Fibroblast of villous mesenchyme (primary cell): ENCODE data around the gene MSH2. TPM values are rescaled to one million over a fixed set of nuclear protein-coding genes. Genes with fewer than 3 reads are reported as not detected.

ENCODE experiments used
- DNase-seq: peaks from one replicate; pipeline ENCODE4 v3.0.0-alpha.2; 2010; ENCODE audit warnings: low read depth
- H3K4me3 ChIP-seq: 2 replicates; pipeline ENCODE4 v1.5.1; 2011; ENCODE audit warnings: low read depth, mild to moderate bottlenecking, low read length
- small RNA-seq: library from RNA; depleted of rRNA; stranded (forward); fragments of <200 nt; gene quantifications from one replicate; pipeline ENCODE3, GENCODE V24; 2012
- total RNA-seq: library from RNA; depleted of rRNA; stranded (reverse); fragments of >200 nt; gene quantifications from 2 replicates; pipeline ENCODE4 v1.2.3, GENCODE V29; 2012
- TF ChIP-seq, protein P1 (sequence below): IDR thresholded peaks from 2 replicates; pipeline ENCODE4 v1.5.1; 2012; ENCODE audit warnings: low read depth, mild to moderate bottlenecking, low read length; ENCODE audit not compliant: insufficient read depth

The MSH2 gene
- total RNA-seq, 1 donor = 22.9 TPM

DNA sequence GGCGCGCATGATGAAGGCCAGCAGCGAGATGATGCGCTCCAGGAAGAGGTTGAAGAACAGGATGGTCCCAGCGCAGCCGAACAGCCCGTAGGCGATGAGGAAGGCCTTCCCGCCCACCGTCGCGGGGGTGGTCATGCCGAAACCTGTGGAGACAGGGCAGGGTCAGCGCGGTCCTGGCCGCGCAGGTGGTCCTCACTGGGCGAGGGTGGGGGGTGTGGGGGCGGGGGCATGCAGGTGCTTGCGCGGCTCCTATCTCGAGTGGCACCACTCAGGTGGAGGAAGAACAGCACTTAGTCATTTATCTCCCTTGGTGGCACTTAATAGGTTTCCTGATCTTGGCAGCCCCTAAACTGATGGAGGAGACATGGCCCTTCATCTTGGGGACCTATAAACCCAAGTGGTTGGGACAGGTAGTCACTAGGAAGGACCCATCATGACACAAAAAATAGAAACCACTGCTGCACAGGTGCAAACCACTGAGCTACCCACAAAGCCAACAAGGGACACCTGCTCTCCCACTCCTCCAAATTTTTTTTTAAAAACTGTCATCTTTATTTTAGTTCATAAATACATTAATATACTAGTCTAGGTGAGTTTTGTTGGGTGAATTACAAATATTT is 118.8 kb downstream of the MSH2 start:
- no peak overlapping the region for H3K4me3 ChIP-seq
- TF ChIP-seq, protein P1, sequence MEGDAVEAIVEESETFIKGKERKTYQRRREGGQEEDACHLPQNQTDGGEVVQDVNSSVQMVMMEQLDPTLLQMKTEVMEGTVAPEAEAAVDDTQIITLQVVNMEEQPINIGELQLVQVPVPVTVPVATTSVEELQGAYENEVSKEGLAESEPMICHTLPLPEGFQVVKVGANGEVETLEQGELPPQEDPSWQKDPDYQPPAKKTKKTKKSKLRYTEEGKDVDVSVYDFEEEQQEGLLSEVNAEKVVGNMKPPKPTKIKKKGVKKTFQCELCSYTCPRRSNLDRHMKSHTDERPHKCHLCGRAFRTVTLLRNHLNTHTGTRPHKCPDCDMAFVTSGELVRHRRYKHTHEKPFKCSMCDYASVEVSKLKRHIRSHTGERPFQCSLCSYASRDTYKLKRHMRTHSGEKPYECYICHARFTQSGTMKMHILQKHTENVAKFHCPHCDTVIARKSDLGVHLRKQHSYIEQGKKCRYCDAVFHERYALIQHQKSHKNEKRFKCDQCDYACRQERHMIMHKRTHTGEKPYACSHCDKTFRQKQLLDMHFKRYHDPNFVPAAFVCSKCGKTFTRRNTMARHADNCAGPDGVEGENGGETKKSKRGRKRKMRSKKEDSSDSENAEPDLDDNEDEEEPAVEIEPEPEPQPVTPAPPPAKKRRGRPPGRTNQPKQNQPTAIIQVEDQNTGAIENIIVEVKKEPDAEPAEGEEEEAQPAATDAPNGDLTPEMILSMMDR = no peak
- DNase-seq = no peak

DNA sequence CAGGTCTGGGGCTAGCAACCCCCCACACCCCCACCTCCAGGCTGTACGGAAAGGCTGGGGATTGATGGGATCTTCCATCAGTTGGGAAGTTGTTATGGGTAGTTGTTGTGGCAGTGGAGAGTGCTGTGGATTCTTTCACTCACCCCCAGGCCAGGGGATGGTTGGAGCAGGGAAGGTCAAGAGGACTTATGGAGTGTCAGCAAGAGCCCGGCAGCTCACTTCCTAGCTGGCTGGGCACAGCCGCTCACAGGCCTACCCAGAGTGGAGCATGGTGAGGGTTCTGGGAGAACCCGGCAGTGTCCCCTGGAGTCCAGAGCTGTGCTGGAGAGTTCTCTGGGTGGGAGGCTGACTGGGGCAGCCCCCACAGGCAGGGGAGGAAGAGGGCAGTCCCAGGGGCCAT is 122.2 kb downstream of the MSH2 start:
- no peak overlapping the region for H3K4me3 ChIP-seq
- TF ChIP-seq, protein P1 = no peak
- no peak for DNase-seq

DNA sequence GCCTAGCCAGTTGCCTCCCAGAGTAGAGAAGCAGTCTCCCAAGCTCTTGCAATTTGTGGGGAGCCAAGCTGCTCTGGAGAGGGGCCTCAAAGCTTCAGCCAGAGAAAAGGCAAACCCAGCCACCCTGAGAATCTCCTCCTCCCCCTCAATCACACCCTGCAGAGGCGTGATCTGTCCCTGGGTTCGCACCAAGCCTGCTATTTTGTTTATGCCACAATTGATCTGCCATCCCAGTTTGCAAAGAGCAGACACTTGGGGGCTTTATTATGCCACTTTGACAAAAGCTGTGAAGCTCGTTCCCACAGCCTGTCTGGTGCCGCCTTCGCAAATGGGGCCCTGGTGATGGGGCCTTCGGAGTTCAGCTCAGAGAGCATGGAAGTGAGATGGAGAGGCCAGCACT is 125.5 kb downstream of the MSH2 start:
- DNase-seq = no peak
- no peak overlapping the region for H3K4me3 ChIP-seq
- TF ChIP-seq, protein P1 = no peak

DNA sequence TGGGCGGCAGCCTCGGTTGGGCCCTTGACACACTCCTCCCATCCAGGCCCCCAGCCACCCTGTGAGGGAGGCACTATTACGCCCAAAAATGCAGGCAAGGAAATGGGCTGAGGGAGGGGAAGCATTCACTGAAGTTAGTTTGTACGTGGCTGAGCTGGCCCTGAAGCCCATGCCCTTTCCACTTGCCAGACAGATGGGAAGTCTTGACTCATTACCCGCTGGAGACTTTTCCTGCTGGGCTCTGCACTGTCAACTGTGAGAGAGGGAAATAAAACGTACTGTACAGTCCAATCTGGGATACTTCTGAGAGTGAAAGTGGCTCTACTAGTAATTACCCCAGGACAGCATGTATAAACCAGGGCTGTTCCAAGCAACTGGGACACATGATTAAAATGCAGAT is 125.9 kb downstream of the MSH2 start:
- no peak overlapping the region for H3K4me3 ChIP-seq
- TF ChIP-seq, protein P1 = no peak
- DNase-seq = no peak

DNA sequence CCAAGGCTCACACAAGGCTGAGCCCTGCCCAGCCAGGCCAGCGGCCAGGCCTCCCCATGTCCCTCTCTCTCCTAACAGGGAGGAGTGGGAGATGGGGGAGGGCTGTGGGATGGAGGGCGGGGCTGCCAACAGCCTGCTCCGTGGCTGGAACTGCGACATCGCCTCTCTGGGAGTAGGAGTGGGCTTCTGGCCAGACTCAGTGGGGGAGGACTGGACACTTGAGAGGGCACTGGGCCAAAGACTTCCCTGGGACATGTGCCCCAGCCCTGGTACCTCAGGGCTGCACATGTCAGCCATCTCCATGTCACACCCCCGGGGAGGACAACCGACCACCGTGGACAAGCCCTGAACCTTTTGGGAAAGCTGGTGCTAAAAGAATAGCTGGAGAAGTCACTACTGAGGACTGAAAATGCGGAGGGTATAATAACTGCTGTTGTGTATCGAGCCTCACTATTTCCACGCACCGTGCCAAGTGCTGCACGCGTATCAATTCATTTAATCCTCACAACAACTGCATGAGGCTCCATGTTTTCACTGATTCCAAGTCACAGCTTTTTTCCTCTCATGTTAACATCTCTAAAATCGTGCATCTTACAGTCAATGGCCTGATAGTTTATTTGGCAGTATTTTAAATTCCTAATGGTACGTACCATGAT is 127.3 kb downstream of the MSH2 start:
- DNase-seq = no peak
- no peak overlapping the region for H3K4me3 ChIP-seq
- TF ChIP-seq, protein P1 = no peak

DNA sequence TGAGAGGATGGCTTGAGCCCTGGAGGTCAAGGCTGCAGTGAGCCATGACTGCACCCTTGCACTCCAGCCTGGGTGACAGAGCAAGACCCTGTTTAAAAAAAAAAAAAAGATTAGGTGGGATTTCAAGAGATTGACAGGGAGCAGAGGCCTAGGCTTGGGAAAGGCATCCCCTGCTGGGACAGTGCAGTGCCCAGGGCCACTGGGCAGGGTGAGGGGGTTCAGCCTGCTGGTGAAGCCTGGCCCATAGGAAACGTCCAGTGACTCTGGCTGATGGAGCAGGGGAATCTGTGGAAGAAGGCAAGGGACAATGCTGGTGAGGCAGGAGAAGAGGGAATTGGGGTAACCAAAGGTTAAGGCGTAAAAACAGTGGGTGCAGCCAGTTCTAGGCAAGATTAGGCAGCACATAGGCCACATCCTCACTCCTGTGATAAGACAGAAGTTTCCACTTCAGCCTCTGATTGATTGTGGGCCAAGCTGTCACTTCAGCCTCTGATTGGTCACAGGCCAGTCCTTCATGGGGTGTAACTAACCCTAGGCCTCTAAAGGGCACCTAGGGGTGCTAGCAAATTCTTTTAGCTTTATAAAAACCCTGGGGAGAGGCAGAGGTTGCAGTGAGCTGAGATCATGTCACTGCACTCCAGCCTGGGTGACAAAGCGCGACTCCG is 128.6 kb downstream of the MSH2 start:
- no peak for DNase-seq
- TF ChIP-seq, protein P1 = no peak
- no peak overlapping the region for H3K4me3 ChIP-seq

Small RNA genes lying within 50 kb of the gene (small RNA-seq; reads per million reads assigned to genes)
- gene MIR559 = not detected
- not detected for gene RF00017
- not detected for gene RN7SKP119

Other genes starting within 250 kb of the MSH2 start
- 0.64 and 2.2 TPM in 2 replicates for gene STPG4, start 247.8 kb upstream of the MSH2 start, total RNA-seq
- 1,019 and 1,625 TPM in 2 replicates for gene CALM2, start 226.6 kb upstream of the MSH2 start, total RNA-seq
- gene EPCAM, start 33.8 kb upstream of the MSH2 start, total RNA-seq = under 0.01 and 1.3 TPM in 2 replicates
- gene KCNK12, start 167.8 kb downstream of the MSH2 start, total RNA-seq = not detected in 2 replicates